ENCODE measurements around the gene SDK1. TPM values are rescaled to one million over a fixed set of nuclear protein-coding genes. Genes with fewer than 3 reads are reported as not detected.

The SDK1 gene
- total RNA-seq, 1 donor from 2014 or later = 0.08 TPM

DNA sequence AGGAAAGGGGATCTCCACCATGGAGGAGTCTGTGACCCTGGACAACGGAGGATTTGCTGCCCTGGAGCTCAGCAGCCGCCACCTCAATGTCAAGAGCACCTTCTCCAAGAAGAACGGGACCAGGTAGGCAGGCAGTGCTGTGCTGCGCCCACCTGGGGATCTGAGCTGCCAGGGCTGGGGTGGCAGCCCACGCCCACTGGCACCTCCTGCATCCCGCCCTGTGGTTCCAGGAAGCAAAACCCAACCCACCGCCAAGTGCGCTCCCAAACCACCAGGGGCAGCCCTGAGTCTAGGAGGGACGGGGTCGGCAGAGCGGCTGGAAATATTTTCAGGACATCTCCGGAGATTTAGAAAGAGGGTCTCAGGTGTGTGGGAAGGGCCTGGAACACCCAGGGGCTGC is 940.7 kb downstream of the SDK1 start:
- H3K9me3 Mint-ChIP-seq = peaks cover 13% of the 10 kb centered on the region
- no peak overlapping the region for H3K27ac Mint-ChIP-seq
- no peaks in the 10 kb centered on the region for H3K36me3 Mint-ChIP-seq (ENCODE audit: low read depth)
- H3K27me3 Mint-ChIP-seq (ENCODE audit: insufficient read depth) = no peaks in the 10 kb centered on the region
- no peak for DNase-seq (ENCODE audit: low spot score)
- H3K4me3 Mint-ChIP-seq = no peak overlapping the region
- H3K4me1 Mint-ChIP-seq (ENCODE audit: low read depth) = no peaks in the 10 kb centered on the region
- intact Hi-C loops (cut with micrococcal nuclease) = no loop called here

- intact Hi-C loops (cut with micrococcal nuclease) = no loop called here
- Mint-ChIP-seq H3K27me3 (ENCODE audit: insufficient read depth) (no peaks in the 10 kb centered on the region), H3K36me3 (ENCODE audit: low read depth) (no peaks in the 10 kb centered on the region), H3K9me3 (peaks cover 16% of the 10 kb centered on the region), H3K27ac (no peak overlapping the region), H3K4me3 (no peak overlapping the region), H3K4me1 (ENCODE audit: low read depth) (no peaks in the 10 kb centered on the region)
- DNase-seq (ENCODE audit: low spot score) = no peak
Observed at GRCh38 chr7:4242706-4243105, 941.7 kb downstream of the SDK1 start.

GRCh38 chr7:4244041-4244440 is 943.0 kb downstream of the SDK1 start:
- Mint-ChIP-seq H3K4me1 (ENCODE audit: low read depth) (no peaks in the 10 kb centered on the region), H3K4me3 (no peak overlapping the region), H3K9me3 (peaks cover 28% of the 10 kb centered on the region), H3K36me3 (ENCODE audit: low read depth) (no peaks in the 10 kb centered on the region), H3K27me3 (ENCODE audit: insufficient read depth) (no peaks in the 10 kb centered on the region), H3K27ac (no peak overlapping the region)
- DNase-seq (ENCODE audit: low spot score) = no peak
- intact Hi-C loops (cut with micrococcal nuclease) = no loop called here

GRCh38 chr7:4244635-4245034 is 943.6 kb downstream of the SDK1 start:
- H3K4me3 Mint-ChIP-seq = no peak overlapping the region
- DNase-seq (ENCODE audit: low spot score) = no peak
- H3K9me3 Mint-ChIP-seq = peaks cover 28% of the 10 kb centered on the region
- H3K36me3 Mint-ChIP-seq (ENCODE audit: low read depth) = no peaks in the 10 kb centered on the region
- no peaks in the 10 kb centered on the region for H3K4me1 Mint-ChIP-seq (ENCODE audit: low read depth)
- intact Hi-C loops (cut with micrococcal nuclease) = no loop called here
- H3K27me3 Mint-ChIP-seq (ENCODE audit: insufficient read depth) = no peaks in the 10 kb centered on the region
- no peak overlapping the region for H3K27ac Mint-ChIP-seq

DNA sequence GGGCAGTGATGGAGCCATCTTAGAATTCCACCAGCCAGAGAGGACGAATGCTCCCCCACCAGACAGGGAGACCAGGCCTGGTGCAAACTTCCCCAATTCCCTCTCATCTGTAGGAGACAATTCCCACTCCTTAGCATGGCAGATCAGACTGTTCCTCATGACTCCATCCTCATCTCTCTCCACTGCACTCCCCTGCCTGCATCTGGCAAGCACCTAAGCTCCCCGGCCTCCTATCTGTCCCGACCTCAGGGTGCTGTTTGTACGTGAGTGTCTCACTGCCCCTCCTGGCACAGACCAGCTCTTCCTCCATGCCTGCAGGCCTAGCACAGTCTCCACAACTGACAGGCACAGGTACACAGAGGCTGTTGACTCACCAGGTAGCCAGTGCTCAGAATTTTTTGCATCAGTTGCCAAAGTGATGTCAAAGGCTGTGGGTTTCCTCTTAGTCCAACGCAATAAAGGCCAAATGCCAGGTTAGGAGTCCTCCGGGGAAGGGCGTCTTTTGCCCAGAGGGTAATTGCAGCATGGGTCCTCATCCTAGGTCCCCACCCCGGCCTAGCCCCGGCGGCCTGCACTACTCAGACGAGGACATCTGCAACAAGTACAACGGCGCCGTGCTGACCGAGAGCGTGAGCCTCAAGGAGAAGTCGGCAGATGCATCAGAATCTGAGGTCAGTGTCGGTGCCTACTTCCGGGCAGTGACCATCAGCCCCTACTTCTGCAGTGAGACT is 944.2 kb downstream of the SDK1 start:
- Mint-ChIP-seq H3K4me3 (no peak overlapping the region), H3K36me3 (ENCODE audit: low read depth) (no peaks in the 10 kb centered on the region), H3K4me1 (ENCODE audit: low read depth) (no peaks in the 10 kb centered on the region), H3K27me3 (ENCODE audit: insufficient read depth) (no peaks in the 10 kb centered on the region), H3K9me3 (peaks cover 28% of the 10 kb centered on the region), H3K27ac (no peak overlapping the region)
- intact Hi-C loops (cut with micrococcal nuclease) = no loop called here
- no peak for DNase-seq (ENCODE audit: low spot score)

DNA sequence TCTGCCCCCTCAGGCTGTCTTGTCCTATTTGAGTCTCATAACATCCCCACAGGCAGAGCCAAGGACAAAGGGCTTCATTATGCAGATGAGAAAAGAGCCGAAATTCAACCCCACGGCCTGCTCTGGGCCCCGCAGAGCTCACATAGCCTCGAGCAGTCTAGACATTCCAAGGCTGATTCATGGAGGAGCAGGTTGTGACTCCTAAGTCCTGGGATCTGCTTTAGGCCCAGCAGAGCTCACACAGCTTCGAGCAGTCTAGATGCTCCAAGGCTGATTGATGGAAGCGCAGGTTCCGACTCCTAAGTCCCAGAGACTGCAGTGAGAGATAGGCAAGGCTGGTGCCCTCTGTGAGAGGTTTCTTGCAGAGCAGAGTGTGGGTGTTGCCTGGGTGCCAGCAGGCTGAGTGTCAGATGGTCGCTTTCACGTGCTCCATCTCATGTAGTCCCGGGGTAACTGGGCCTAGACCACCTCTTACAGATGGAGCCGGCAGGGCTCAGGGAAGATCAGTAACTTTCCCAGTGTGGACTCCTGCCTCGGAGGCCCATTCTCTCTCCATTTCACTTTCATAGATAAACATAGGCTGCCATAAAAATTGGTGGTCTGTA is 944.9 kb downstream of the SDK1 start:
- H3K9me3 Mint-ChIP-seq = peaks cover 31% of the 10 kb centered on the region
- H3K27me3 Mint-ChIP-seq (ENCODE audit: insufficient read depth) = no peaks in the 10 kb centered on the region
- no peak overlapping the region for H3K4me3 Mint-ChIP-seq
- H3K27ac Mint-ChIP-seq = no peak overlapping the region
- no peak for DNase-seq (ENCODE audit: low spot score)
- intact Hi-C loops (cut with micrococcal nuclease) = no loop called here
- no peaks in the 10 kb centered on the region for H3K36me3 Mint-ChIP-seq (ENCODE audit: low read depth)
- H3K4me1 Mint-ChIP-seq (ENCODE audit: low read depth) = no peaks in the 10 kb centered on the region

DNA sequence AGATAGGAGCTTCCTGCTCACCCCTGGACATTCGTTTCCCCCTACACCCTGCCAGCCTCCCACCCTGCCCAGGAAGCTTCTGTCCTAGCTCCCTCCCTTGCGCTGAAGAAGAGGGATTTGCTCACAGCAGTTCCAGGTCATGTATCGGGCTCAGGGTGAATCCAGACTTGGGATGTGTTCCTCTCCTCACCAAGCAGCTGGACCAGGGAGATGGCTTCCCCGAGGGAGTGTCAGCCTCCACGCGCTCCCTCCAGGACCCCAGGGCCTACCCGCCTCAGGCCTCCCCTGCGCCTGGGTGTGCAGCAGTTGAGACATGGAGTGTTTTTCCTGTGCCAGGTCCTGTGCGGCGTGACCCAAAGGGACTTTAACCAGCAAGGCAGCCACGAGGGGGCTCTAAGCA is 945.5 kb downstream of the SDK1 start:
- peaks cover 31% of the 10 kb centered on the region for H3K9me3 Mint-ChIP-seq
- H3K4me1 Mint-ChIP-seq (ENCODE audit: low read depth) = no peaks in the 10 kb centered on the region
- DNase-seq (ENCODE audit: low spot score) = no peak
- no peaks in the 10 kb centered on the region for H3K36me3 Mint-ChIP-seq (ENCODE audit: low read depth)
- H3K4me3 Mint-ChIP-seq = no peak overlapping the region
- H3K27me3 Mint-ChIP-seq (ENCODE audit: insufficient read depth) = no peaks in the 10 kb centered on the region
- intact Hi-C loops (cut with micrococcal nuclease) = no loop called here
- no peak overlapping the region for H3K27ac Mint-ChIP-seq

GRCh38 chr7:4247106-4247876 is 946.2 kb downstream of the SDK1 start:
- Mint-ChIP-seq H3K27ac (no peak overlapping the region), H3K27me3 (ENCODE audit: insufficient read depth) (no peaks in the 10 kb centered on the region), H3K4me1 (ENCODE audit: low read depth) (no peaks in the 10 kb centered on the region), H3K36me3 (ENCODE audit: low read depth) (no peaks in the 10 kb centered on the region), H3K9me3 (peaks cover 31% of the 10 kb centered on the region), H3K4me3 (no peak overlapping the region)
- no peak for DNase-seq (ENCODE audit: low spot score)
- intact Hi-C loops (cut with micrococcal nuclease) = no loop called here

- Mint-ChIP-seq H3K4me3 (no peak overlapping the region), H3K27ac (no peak overlapping the region), H3K9me3 (peaks cover 33% of the 10 kb centered on the region), H3K4me1 (ENCODE audit: low read depth) (no peaks in the 10 kb centered on the region), H3K36me3 (ENCODE audit: low read depth) (no peaks in the 10 kb centered on the region), H3K27me3 (ENCODE audit: insufficient read depth) (no peaks in the 10 kb centered on the region)
- DNase-seq (ENCODE audit: low spot score) = no peak
- intact Hi-C loops (cut with micrococcal nuclease) = no loop called here
Observed at GRCh38 chr7:4248295-4248694, 947.2 kb downstream of the SDK1 start.

GRCh38 chr7:4249241-4249640 is 948.2 kb downstream of the SDK1 start:
- Mint-ChIP-seq H3K4me3 (no peak overlapping the region), H3K9me3 (peaks cover 33% of the 10 kb centered on the region), H3K36me3 (ENCODE audit: low read depth) (no peaks in the 10 kb centered on the region), H3K27me3 (ENCODE audit: insufficient read depth) (no peaks in the 10 kb centered on the region), H3K4me1 (ENCODE audit: low read depth) (no peaks in the 10 kb centered on the region), H3K27ac (no peak overlapping the region)
- intact Hi-C loops (cut with micrococcal nuclease) = no loop called here
- no peak for DNase-seq (ENCODE audit: low spot score)

DNA sequence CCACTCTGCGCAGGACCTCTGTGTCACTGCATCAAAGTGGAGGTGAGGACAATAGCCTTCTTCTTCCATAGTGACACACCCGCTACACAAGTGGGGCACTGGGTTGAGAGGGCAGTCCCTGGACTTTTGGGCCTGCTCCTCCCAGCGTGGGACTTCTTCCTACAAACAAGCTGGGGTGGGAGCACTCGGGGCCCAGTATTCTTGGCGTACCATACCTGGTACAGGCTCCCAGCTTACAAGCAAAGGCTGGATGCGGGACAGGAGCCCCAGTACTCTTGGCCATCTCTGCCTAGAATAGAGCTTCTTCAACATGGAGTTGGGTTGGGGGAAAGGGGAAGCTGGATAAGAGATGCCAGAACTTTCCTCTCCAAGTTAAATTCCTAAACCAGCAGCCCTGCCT is 954.3 kb downstream of the SDK1 start:
- Mint-ChIP-seq H3K4me3 (no peak overlapping the region), H3K36me3 (ENCODE audit: low read depth) (no peaks in the 10 kb centered on the region), H3K9me3 (peaks cover 22% of the 10 kb centered on the region), H3K4me1 (ENCODE audit: low read depth) (no peaks in the 10 kb centered on the region), H3K27me3 (ENCODE audit: insufficient read depth) (no peaks in the 10 kb centered on the region), H3K27ac (no peak overlapping the region)
- DNase-seq (ENCODE audit: low spot score) = no peak
- intact Hi-C loops (cut with micrococcal nuclease) = no loop called here

GRCh38 chr7:4256286-4256685 is 955.2 kb downstream of the SDK1 start:
- peaks cover 18% of the 10 kb centered on the region for H3K9me3 Mint-ChIP-seq
- DNase-seq (ENCODE audit: low spot score) = no peak
- H3K36me3 Mint-ChIP-seq (ENCODE audit: low read depth) = no peaks in the 10 kb centered on the region
- no peaks in the 10 kb centered on the region for H3K4me1 Mint-ChIP-seq (ENCODE audit: low read depth)
- no peak overlapping the region for H3K4me3 Mint-ChIP-seq
- no peak overlapping the region for H3K27ac Mint-ChIP-seq
- no peaks in the 10 kb centered on the region for H3K27me3 Mint-ChIP-seq (ENCODE audit: insufficient read depth)
- intact Hi-C loops (cut with micrococcal nuclease) = no loop called here

Measured in activated T-helper 1 cell treated with anti-CD3 and anti-CD28 coated beads, Interleukin-12 subunit alpha, Interleukin-12 subunit beta, Interleukin-2, Interleukin-4 antibody, amounts not matched to agents 30 ng/mL and 10 ng/mL and 1 ng/mL, durations not matched to agents 14 hours and 24 hours and 36 hours (primary cell).